ENCODE measurements around the gene AHDC1.

DNA sequence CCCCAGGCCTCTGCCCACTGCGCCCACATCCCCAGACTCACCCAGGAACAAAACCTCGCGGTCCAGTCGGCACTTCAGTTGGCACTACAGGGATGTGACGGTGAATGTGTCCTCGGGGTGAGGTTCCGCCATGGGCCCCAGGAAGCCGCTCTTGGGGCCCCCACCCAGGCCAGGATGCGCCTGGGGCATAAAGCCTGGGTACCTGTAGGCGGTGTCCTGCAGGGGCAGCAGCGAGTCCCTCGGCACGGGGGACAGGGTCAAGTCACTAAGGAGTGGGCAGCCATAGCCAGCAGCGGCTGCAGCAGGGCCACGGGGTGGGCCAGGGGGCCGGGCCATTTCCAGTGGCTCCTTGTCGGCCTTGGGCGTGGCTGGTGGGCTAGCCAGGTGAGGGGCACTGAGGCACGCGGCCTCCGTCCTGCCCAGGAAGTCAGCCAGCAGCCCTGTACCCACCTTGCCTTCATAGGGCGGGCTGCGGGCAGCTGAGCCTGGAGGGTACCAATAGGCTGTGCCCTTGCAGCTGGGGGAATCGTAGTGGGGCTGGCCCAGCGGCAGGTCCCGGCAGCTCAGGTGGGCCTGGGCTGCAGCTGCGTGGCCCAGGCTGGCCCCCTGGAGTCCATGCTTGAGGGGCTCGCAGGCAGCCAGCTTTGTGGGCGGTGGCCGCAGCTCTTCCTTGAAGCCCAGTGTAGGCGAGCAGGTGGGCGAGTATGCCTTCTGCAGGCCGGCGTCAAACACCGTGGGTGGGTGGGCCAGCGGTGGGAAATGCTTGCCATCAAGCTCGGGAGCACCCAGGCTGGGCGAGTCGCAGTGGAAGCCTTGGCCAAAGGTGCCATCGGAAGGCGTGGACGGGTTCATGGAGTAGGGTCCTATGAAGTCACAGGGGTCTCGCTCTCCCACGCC is 56.5 kb downstream of the AHDC1 start:
- TF ChIP-seq, protein P1, sequence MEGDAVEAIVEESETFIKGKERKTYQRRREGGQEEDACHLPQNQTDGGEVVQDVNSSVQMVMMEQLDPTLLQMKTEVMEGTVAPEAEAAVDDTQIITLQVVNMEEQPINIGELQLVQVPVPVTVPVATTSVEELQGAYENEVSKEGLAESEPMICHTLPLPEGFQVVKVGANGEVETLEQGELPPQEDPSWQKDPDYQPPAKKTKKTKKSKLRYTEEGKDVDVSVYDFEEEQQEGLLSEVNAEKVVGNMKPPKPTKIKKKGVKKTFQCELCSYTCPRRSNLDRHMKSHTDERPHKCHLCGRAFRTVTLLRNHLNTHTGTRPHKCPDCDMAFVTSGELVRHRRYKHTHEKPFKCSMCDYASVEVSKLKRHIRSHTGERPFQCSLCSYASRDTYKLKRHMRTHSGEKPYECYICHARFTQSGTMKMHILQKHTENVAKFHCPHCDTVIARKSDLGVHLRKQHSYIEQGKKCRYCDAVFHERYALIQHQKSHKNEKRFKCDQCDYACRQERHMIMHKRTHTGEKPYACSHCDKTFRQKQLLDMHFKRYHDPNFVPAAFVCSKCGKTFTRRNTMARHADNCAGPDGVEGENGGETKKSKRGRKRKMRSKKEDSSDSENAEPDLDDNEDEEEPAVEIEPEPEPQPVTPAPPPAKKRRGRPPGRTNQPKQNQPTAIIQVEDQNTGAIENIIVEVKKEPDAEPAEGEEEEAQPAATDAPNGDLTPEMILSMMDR (IDR thresholded peaks at IDR 0.05): no peak
- TF ChIP-seq POLR2AphosphoS5 (IDR thresholded peaks at IDR 0.05): no peak
- TF ChIP-seq POLR2A (IDR thresholded peaks at IDR 0.05): no peak

Data from sigmoid colon (tissue), 4 donors.